H9 (cell line): ENCODE data around the gene TMEM39B. TPM values are rescaled to one million over a fixed set of nuclear protein-coding genes. Genes with fewer than 3 reads are reported as not detected.
A peak's percentile ranks its signal among the peaks of the same experiment; 100 is the strongest.

Source experiments
- DNase-seq: peaks from one replicate; pipeline ENCODE4 v3.0.0-alpha.2; 2017
- H2AFZ ChIP-seq: one replicate; pipeline ENCODE4 v1.6.1; 2013; ENCODE audit warnings: mild to moderate bottlenecking, low read length, control low read depth, moderate library complexity
- H2AK5ac ChIP-seq: 2 replicates; pipeline ENCODE4 v1.6.1; 2013; ENCODE audit warnings: low read length, control low read depth, mixed read lengths; ENCODE audit not compliant: insufficient read length
- H2BK120ac ChIP-seq: one replicate; pipeline ENCODE4 v1.6.1; 2013; ENCODE audit warnings: low read depth, mild to moderate bottlenecking, low read length, control low read depth, inconsistent platforms; ENCODE audit not compliant: poor library complexity, severe bottlenecking
- H2BK12ac ChIP-seq: 2 replicates; pipeline ENCODE4 v1.6.1; 2013; ENCODE audit warnings: low read length, control low read depth, mixed read lengths, low read depth; ENCODE audit not compliant: insufficient read length
- H2BK15ac ChIP-seq: 2 replicates; pipeline ENCODE4 v1.6.1; 2013; ENCODE audit warnings: low read depth, low read length, control low read depth
- H2BK20ac ChIP-seq: one replicate; pipeline ENCODE4 v1.6.1; 2013; ENCODE audit warnings: low read depth, mild to moderate bottlenecking, low read length, control low read depth, inconsistent platforms; ENCODE audit not compliant: poor library complexity, severe bottlenecking
- H2BK5ac ChIP-seq: 2 replicates; pipeline ENCODE4 v1.6.1; 2013; ENCODE audit warnings: low read length, control low read depth, mixed read lengths; ENCODE audit not compliant: insufficient read length
- H3K14ac ChIP-seq: 2 replicates; pipeline ENCODE4 v1.6.1; 2013; ENCODE audit warnings: low read length, control low read depth; ENCODE audit not compliant: insufficient read depth
- H3K18ac ChIP-seq: 2 replicates; pipeline ENCODE4 v1.6.1; 2013; ENCODE audit warnings: low read depth, mild to moderate bottlenecking, mixed read lengths, low read length, control low read depth; ENCODE audit not compliant: insufficient read length
- H3K23ac ChIP-seq: 2 replicates; pipeline ENCODE4 v1.6.1; 2013; ENCODE audit warnings: low read length, control low read depth, mixed read lengths, low read depth; ENCODE audit not compliant: insufficient read length
- H3K23me2 ChIP-seq: 2 replicates; pipeline ENCODE4 v1.6.1; 2013; ENCODE audit warnings: low read depth, mild to moderate bottlenecking, mixed read lengths, low read length, control low read depth; ENCODE audit not compliant: insufficient read length, poor library complexity, severe bottlenecking
- H3K27ac ChIP-seq: 2 replicates; pipeline ENCODE4 v1.5.1; 2013; ENCODE audit warnings: low read length, control low read depth, mixed read lengths, low read depth; ENCODE audit not compliant: insufficient read length
- H3K27me3 ChIP-seq: 2 replicates; pipeline ENCODE4 v1.6.1; 2013; ENCODE audit warnings: low read length, control low read depth, inconsistent platforms; ENCODE audit not compliant: insufficient read depth
- H3K4ac ChIP-seq: 2 replicates; pipeline ENCODE4 v1.6.1; 2013; ENCODE audit warnings: low read depth, mild to moderate bottlenecking, control low read depth, inconsistent platforms, low read length, moderate library complexity
- H3K4me1 ChIP-seq: 2 replicates; pipeline ENCODE4 v1.6.1; 2013; ENCODE audit warnings: low read length, control low read depth, inconsistent platforms; ENCODE audit not compliant: insufficient read depth
- H3K4me2 ChIP-seq: 2 replicates; pipeline ENCODE4 v1.6.1; 2013; ENCODE audit warnings: low read length, control low read depth, mixed read lengths; ENCODE audit not compliant: insufficient read length, insufficient read depth
- H3K56ac ChIP-seq: 2 replicates; pipeline ENCODE4 v1.6.1; 2013; ENCODE audit warnings: low read depth, mild to moderate bottlenecking, mixed read lengths, low read length, control low read depth; ENCODE audit not compliant: insufficient read length
- H3K79me1 ChIP-seq: 2 replicates; pipeline ENCODE4 v1.6.1; 2013; ENCODE audit warnings: low read depth, mild to moderate bottlenecking, moderate library complexity, low read length, control low read depth, inconsistent platforms; ENCODE audit not compliant: insufficient read depth, poor library complexity, severe bottlenecking
- H3K79me2 ChIP-seq: 2 replicates; pipeline ENCODE4 v1.6.1; 2013; ENCODE audit warnings: low read length, control low read depth, inconsistent platforms; ENCODE audit not compliant: insufficient read depth
- H3K9ac ChIP-seq: 2 replicates; pipeline ENCODE4 v1.6.1; 2013; ENCODE audit warnings: low read length, control low read depth, mixed read lengths; ENCODE audit not compliant: insufficient read length; ENCODE audit errors: extremely low read depth
- H3K9me3 ChIP-seq: one replicate; pipeline ENCODE4 v1.6.1; 2013; ENCODE audit warnings: low read depth, low read length, inconsistent platforms; ENCODE audit not compliant: control insufficient read depth
- H3T11ph ChIP-seq: one replicate; pipeline ENCODE4 v1.6.1; 2013; ENCODE audit warnings: mild to moderate bottlenecking, low read length, control low read depth, inconsistent platforms
- H4K20me1 ChIP-seq: one replicate; pipeline ENCODE4 v1.6.1; 2013; ENCODE audit not compliant: control insufficient read depth, insufficient read length, insufficient read depth
- H4K5ac ChIP-seq: 2 replicates; pipeline ENCODE4 v1.6.1; 2013; ENCODE audit warnings: low read depth, mild to moderate bottlenecking, mixed read lengths, low read length, control low read depth; ENCODE audit not compliant: insufficient read length
- H4K8ac ChIP-seq: replicated peaks from 2 replicates; pipeline ENCODE4 v1.6.1; 2013; ENCODE audit warnings: low read length, control low read depth, mixed read lengths, low read depth; ENCODE audit not compliant: insufficient read length
- H4K91ac ChIP-seq: 2 replicates; pipeline ENCODE4 v1.6.1; 2013; ENCODE audit warnings: low read depth, mild to moderate bottlenecking, moderate library complexity, mixed read lengths, low read length, control low read depth; ENCODE audit not compliant: insufficient read length
- H3K27ac Mint-ChIP-seq, 3 experiments: 2 replicates in 2 of 3; 3 replicates in 1 of 3; pipeline ENCODE4 v1.8.0; 2020 to 2021; ENCODE audit warnings: mixed read lengths in 3 of 3, mild to moderate bottlenecking in 1 of 3, moderate library complexity in 1 of 3
- H3K27me3 Mint-ChIP-seq: 2 replicates; pipeline ENCODE4 v1.8.0; 2021; ENCODE audit warnings: low read depth, mild to moderate bottlenecking, moderate library complexity, mixed read lengths
- H3K36me3 Mint-ChIP-seq, 3 experiments: 2 replicates in 2 of 3; 3 replicates in 1 of 3; pipeline ENCODE4 v1.8.0; 2020 to 2021; ENCODE audit warnings: low read depth in 3 of 3, mixed read lengths in 3 of 3; ENCODE audit not compliant: insufficient read depth in 1 of 3
- H3K4me1 Mint-ChIP-seq, 2 experiments: 2 replicates each; pipeline ENCODE4 v1.8.0; 2020; ENCODE audit warnings: mixed read lengths in 2 of 2
- H3K4me3 Mint-ChIP-seq, 2 experiments: 2 replicates in 1 of 2; 3 replicates in 1 of 2; pipeline ENCODE4 v1.8.0; 2020 to 2021; ENCODE audit warnings: mild to moderate bottlenecking in 2 of 2, mixed read lengths in 2 of 2, moderate library complexity in 1 of 2
- H3K9me3 Mint-ChIP-seq, 2 experiments: 2 replicates in 1 of 2; 3 replicates in 1 of 2; pipeline ENCODE4 v1.8.0; 2020; ENCODE audit warnings: mild to moderate bottlenecking in 2 of 2, mixed read lengths in 2 of 2, moderate library complexity in 1 of 2
- WGBS: extraction: QIAGEN DNeasy Blood & Tissue Kit; methylation state at CpG from one replicate; pipeline ENCODE4 v1.1.7; 2013; ENCODE audit warnings: missing lambda C conversion rate, low lambda C conversion rate, mixed read lengths; ENCODE audit not compliant: insufficient read length; ENCODE audit errors: extremely low coverage; 5-methylcytosine and 5-hydroxymethylcytosine counted together
- total RNA-seq: library from RNA; stranded (reverse); gene quantifications from 2 replicates; pipeline ENCODE4 v1.2.1, GENCODE V29; 2021
- TF ChIP-seq, protein P1 (sequence below): fragments of 200-600 bp; sonication (generic); conservative IDR thresholded peaks from 3 replicates; pipeline ENCODE4 v1.8.0; 2021; ENCODE audit warnings: antibody characterized with exemption, mild to moderate bottlenecking

Gene TMEM39B
- total RNA-seq, 1 experiment from 2014 or later: 27.4 TPM

DNA sequence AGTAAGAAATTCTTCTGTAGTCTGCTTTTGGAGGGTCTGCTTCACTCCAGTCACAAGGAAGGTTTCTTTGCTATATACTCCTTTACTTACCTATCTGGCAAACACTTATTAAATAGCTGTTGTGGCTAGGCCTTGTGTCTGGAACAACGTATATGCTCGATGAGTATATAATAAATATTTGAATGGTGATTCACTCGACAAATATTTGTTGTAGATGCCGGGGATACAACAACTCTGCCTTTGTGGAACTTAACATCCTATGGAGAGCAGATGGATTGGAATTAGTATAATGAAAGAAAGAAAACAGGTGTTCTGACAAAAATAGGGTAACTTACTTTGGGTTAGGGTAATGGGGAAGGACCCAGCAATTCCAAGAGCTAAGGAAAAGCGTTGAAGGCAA, 66.2 kb downstream of the TMEM39B start:
- no peak overlapping the region for H3K9ac ChIP-seq
- no peak overlapping the region for H3K14ac ChIP-seq
- peak overlapping the region in 2 of 3 experiments; percentile 36 to 46; a peak in 3 of 7 replicates for H3K27ac Mint-ChIP-seq
- no peaks in the 10 kb centered on the region for H3K27me3 ChIP-seq
- H4K91ac ChIP-seq: no peak overlapping the region
- H2BK12ac ChIP-seq: no peak overlapping the region
- no peak overlapping the region for H2BK120ac ChIP-seq
- DNase-seq: no peak
- H3K56ac ChIP-seq: no peak overlapping the region
- H3K4me2 ChIP-seq: no peak overlapping the region
- no peak overlapping the region for H3K4ac ChIP-seq
- H4K20me1 ChIP-seq: no peaks in the 10 kb centered on the region
- H3K23me2 ChIP-seq: no peaks in the 10 kb centered on the region
- no peak overlapping the region for H3K27ac ChIP-seq
- no peak overlapping the region for H3K18ac ChIP-seq
- no peaks in the 10 kb centered on the region for H3K9me3 ChIP-seq
- H3K36me3 Mint-ChIP-seq: peaks cover 0 to 4% (median 0%) of the 10 kb centered on the region in 3 experiments; a peak in 1 of 7 replicates
- no peaks in the 10 kb centered on the region for H3K27me3 Mint-ChIP-seq
- H2AFZ ChIP-seq: no peak overlapping the region
- peaks cover 7% of the 10 kb centered on the region for H3K79me1 ChIP-seq
- no peaks in the 10 kb centered on the region for H3K4me1 ChIP-seq
- no peak overlapping the region for H3T11ph ChIP-seq
- no CpG with 5 or more reads among the region's 5 CpGs for WGBS
- H2BK20ac ChIP-seq: no peak overlapping the region
- TF ChIP-seq, protein P1, sequence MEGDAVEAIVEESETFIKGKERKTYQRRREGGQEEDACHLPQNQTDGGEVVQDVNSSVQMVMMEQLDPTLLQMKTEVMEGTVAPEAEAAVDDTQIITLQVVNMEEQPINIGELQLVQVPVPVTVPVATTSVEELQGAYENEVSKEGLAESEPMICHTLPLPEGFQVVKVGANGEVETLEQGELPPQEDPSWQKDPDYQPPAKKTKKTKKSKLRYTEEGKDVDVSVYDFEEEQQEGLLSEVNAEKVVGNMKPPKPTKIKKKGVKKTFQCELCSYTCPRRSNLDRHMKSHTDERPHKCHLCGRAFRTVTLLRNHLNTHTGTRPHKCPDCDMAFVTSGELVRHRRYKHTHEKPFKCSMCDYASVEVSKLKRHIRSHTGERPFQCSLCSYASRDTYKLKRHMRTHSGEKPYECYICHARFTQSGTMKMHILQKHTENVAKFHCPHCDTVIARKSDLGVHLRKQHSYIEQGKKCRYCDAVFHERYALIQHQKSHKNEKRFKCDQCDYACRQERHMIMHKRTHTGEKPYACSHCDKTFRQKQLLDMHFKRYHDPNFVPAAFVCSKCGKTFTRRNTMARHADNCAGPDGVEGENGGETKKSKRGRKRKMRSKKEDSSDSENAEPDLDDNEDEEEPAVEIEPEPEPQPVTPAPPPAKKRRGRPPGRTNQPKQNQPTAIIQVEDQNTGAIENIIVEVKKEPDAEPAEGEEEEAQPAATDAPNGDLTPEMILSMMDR: no peak
- no peak overlapping the region for H2AK5ac ChIP-seq
- no peak overlapping the region for H3K4me3 Mint-ChIP-seq
- peaks cover 3% of the 10 kb centered on the region; the same call in 1 of the 2 replicates for H3K79me2 ChIP-seq
- H2BK5ac ChIP-seq: no peak overlapping the region
- no peak overlapping the region for H3K23ac ChIP-seq
- H4K5ac ChIP-seq: no peak overlapping the region
- peaks cover 0 to 4% of the 10 kb centered on the region in 2 experiments; a peak in 2 of 4 replicates for H3K4me1 Mint-ChIP-seq
- no peaks in the 10 kb centered on the region; a peak in 1 of 5 replicates for H3K9me3 Mint-ChIP-seq
- H2BK15ac ChIP-seq: no peak overlapping the region
- H4K8ac ChIP-seq: no peak overlapping the region
